Kidney (tissue), 14 donors: ENCODE measurements around the gene SMTNL2. TPM values are rescaled to one million over a fixed set of nuclear protein-coding genes. Genes with fewer than 3 reads are reported as not detected.
A peak's percentile ranks its signal among the peaks of the same experiment; 100 is the strongest.

Source experiments
- DNase-seq, 5 donors: peaks; one replicate each; pipeline ENCODE4 v3.0.0-alpha.2; 2013 to 2020
- FAIRE-seq: peaks from 2 replicates; lab custom pipeline; 2012; peaks lifted over from hg19 to GRCh38; lab: Jason Lieb, UNC
- H3K27ac ChIP-seq, 2 donors: one replicate each; pipeline ENCODE4 v1.7.0; 2013; ENCODE audit warnings: low read depth in 2 of 2, low read length in 2 of 2, inconsistent platforms in 1 of 2
- H3K27me3 ChIP-seq: one replicate; pipeline ENCODE4 v1.7.1; 2013; ENCODE audit warnings: low read length, inconsistent platforms; ENCODE audit not compliant: control insufficient read depth, insufficient read depth
- H3K36me3 ChIP-seq, 3 donors: one replicate each; pipeline versions ENCODE4 v1.7.0 to v1.7.1; 2013; ENCODE audit warnings: low read length in 3 of 3, control low read depth in 1 of 3, inconsistent platforms in 1 of 3; ENCODE audit not compliant: insufficient read depth in 3 of 3, control insufficient read depth in 2 of 3
- H3K4me1 ChIP-seq, 3 donors: one replicate each; pipeline versions ENCODE4 v1.7.0 to v1.7.1; 2013; ENCODE audit warnings: low read length in 3 of 3, inconsistent platforms in 1 of 3, low read depth in 1 of 3; ENCODE audit not compliant: control insufficient read depth in 2 of 3, insufficient read depth in 2 of 3
- H3K4me3 ChIP-seq, 3 donors: one replicate each; pipeline versions ENCODE4 v1.7.0 to v1.8.1; 2013; ENCODE audit warnings: low read length in 3 of 3, control low read depth in 1 of 3, inconsistent platforms in 1 of 3
- H3K9ac ChIP-seq, 3 donors: one replicate each; pipeline versions ENCODE4 v1.7.0 to v1.7.1; 2013; ENCODE audit warnings: low read length in 3 of 3, control low read depth in 1 of 3, inconsistent platforms in 1 of 3
- H3K9me3 ChIP-seq, 3 donors: one replicate each; pipeline versions ENCODE4 v1.7.0 to v1.7.1; 2013; ENCODE audit warnings: low read length in 3 of 3, control low read depth in 1 of 3, inconsistent platforms in 1 of 3; ENCODE audit not compliant: control insufficient read depth in 2 of 3, insufficient read depth in 1 of 3
- intact Hi-C: fragments of 100-400 bp; cut with DNase I; formaldehyde crosslinking; loops from one replicate; pipeline ENCODE4 v1.11.1; 2022
- polyA plus RNA-seq: library from polyadenylated mRNA; stranded (reverse); fragments of 350-450 nt; fragmentation: Illumina TruSeq; extraction: RNeasy Lipid Tissue Mini Kit (QIAGEN cat#74804); gene quantifications from one replicate; pipeline ENCODE4 v1.2.3, GENCODE V29; 2014; ENCODE audit warnings: low read depth, low replicate concordance; ENCODE audit not compliant: insufficient read depth
- total RNA-seq: library from RNA; stranded (reverse); fragmentation: NEBNext Ultra II Directional; extraction: Animal tissue kit (Norgen Biotek cat#: 25700); gene quantifications from one replicate; pipeline ENCODE4 v1.2.1, GENCODE V29; 2021
- TF ChIP-seq, protein P1 (sequence below): IDR thresholded peaks from 3 replicates; pipeline ENCODE4 v1.5.1; 2012; ENCODE audit warnings: mild to moderate bottlenecking, moderate library complexity, borderline replicate concordance; ENCODE audit not compliant: insufficient read depth; ENCODE audit errors: extremely low read depth
- donor health status: control.
- donor health status: control.
- donor health status: control.
- donor health status: control.
- donor health status: control.
- donor health status: DM: yes; HTN: yes; CAD: no.
- donor health status: Normal renal cell carcinoma (clear cell type).

SMTNL2 gene
- total and polyA plus RNA-seq, 2 donors from 2014 or later, result 25.6 to 58.1 TPM

- H3K9me3 ChIP-seq, result no peaks in the 10 kb centered on the region
- peaks cover 0 to 4% (median 2%) of the 10 kb centered on the region in 3 donors for H3K36me3 ChIP-seq
- H3K27me3 ChIP-seq, result no peaks in the 10 kb centered on the region
- FAIRE-seq, result no peak
- H3K4me3 ChIP-seq, result no peak overlapping the region
- no peak overlapping the region for H3K9ac ChIP-seq
- DNase-seq, result peak in 1 of 5 donors; percentile 73
- H3K27ac ChIP-seq, result no peak overlapping the region
- intact Hi-C loops, result no loop called here
- peaks cover 0 to 17% (median 4%) of the 10 kb centered on the region in 3 donors for H3K4me1 ChIP-seq
- TF ChIP-seq, protein P1, sequence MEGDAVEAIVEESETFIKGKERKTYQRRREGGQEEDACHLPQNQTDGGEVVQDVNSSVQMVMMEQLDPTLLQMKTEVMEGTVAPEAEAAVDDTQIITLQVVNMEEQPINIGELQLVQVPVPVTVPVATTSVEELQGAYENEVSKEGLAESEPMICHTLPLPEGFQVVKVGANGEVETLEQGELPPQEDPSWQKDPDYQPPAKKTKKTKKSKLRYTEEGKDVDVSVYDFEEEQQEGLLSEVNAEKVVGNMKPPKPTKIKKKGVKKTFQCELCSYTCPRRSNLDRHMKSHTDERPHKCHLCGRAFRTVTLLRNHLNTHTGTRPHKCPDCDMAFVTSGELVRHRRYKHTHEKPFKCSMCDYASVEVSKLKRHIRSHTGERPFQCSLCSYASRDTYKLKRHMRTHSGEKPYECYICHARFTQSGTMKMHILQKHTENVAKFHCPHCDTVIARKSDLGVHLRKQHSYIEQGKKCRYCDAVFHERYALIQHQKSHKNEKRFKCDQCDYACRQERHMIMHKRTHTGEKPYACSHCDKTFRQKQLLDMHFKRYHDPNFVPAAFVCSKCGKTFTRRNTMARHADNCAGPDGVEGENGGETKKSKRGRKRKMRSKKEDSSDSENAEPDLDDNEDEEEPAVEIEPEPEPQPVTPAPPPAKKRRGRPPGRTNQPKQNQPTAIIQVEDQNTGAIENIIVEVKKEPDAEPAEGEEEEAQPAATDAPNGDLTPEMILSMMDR, result no peak
Observed at GRCh38 chr17:4535667-4536258, 48.6 kb upstream of the SMTNL2 start.

DNA sequence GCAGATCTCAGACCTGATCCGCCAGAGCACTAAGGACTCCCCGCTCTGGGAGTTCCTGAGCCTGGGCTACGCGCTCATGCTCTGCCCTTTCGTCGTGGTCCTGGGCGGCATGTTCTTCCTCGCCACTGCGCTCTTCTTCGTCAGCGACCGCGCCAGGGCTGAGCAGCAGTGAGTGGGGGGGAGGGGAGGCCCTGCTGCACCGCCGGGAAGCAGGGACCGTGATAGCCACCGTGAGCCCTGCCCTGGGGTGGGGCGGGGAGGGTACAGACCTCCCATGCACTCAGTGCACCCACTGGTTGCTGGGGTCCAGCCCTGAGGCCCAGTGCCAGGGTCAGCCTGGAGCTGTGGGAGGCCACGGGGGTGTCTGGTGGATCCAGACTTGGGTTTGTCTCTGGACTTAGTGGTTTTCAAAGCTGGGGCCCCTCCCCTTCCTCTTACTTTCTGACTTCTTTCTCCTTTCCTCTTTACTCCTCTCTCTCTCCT lies 48.0 kb upstream of the SMTNL2 start:
- FAIRE-seq (no peak), DNase-seq (peak in 2 of 5 donors; percentile 43 to 79)
- TF ChIP-seq, protein P1, result no peak
- Histone ChIP-seq H3K27me3 (no peaks in the 10 kb centered on the region), H3K9me3 (no peaks in the 10 kb centered on the region), H3K9ac (no peak overlapping the region), H3K4me3 (no peak overlapping the region), H3K27ac (peak overlapping the region; percentile 47 to 51), H3K36me3 (peaks cover 0 to 4% (median 0%) of the 10 kb centered on the region in 3 donors), H3K4me1 (peaks cover 0 to 17% (median 4%) of the 10 kb centered on the region in 3 donors)
- intact Hi-C loops, result no loop called here

GRCh38 chr17:4536742-4537411 lies 47.5 kb upstream of the SMTNL2 start:
- H3K36me3 ChIP-seq, result peaks cover 0 to 4% (median 0%) of the 10 kb centered on the region in 3 donors

More at GRCh38 chr17:4536742-4537411, 47.5 kb upstream of the SMTNL2 start:
- no peak for FAIRE-seq
- no peak overlapping the region for H3K4me3 ChIP-seq
- H3K27ac ChIP-seq, result peak overlapping the region; percentile 47 to 67
- intact Hi-C loops, result no loop called here
- H3K27me3 ChIP-seq, result no peaks in the 10 kb centered on the region
- TF ChIP-seq, protein P1, result no peak
- peaks cover 0 to 17% (median 4%) of the 10 kb centered on the region in 3 donors for H3K4me1 ChIP-seq
- DNase-seq, result peak in 1 of 5 donors; percentile 84
- no peaks in the 10 kb centered on the region for H3K9me3 ChIP-seq
- H3K9ac ChIP-seq, result no peak overlapping the region
